Measurements from ENCODE around the gene MACROD2. TPM values are rescaled to one million over a fixed set of nuclear protein-coding genes. Genes with fewer than 3 reads are reported as not detected.

MACROD2 gene
- total RNA-seq, 1 donor from 2014 or later, result 6.7 TPM

DNA sequence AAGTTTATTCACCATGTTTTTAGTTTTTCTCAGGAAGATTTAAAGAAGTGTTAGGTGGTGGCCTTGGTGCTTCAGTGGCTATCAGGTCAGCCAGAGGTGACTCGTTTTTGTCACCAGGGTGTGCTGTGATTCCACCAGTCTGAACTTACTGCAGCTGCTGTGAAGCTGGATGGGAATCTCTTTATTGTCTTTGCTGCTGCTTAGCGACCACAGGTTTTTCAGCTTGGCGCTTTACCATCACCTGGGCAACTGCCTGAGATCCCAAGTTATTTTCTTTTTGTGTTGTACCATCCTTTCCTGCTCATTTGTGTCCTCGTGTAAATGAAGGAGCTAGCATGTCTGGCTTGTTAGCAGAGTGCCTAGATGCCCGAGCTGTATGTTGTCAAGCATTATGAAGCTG, 146.9 kb downstream of the MACROD2 start:
- H3K27me3 Mint-ChIP-seq, result no peaks in the 10 kb centered on the region

DNA sequence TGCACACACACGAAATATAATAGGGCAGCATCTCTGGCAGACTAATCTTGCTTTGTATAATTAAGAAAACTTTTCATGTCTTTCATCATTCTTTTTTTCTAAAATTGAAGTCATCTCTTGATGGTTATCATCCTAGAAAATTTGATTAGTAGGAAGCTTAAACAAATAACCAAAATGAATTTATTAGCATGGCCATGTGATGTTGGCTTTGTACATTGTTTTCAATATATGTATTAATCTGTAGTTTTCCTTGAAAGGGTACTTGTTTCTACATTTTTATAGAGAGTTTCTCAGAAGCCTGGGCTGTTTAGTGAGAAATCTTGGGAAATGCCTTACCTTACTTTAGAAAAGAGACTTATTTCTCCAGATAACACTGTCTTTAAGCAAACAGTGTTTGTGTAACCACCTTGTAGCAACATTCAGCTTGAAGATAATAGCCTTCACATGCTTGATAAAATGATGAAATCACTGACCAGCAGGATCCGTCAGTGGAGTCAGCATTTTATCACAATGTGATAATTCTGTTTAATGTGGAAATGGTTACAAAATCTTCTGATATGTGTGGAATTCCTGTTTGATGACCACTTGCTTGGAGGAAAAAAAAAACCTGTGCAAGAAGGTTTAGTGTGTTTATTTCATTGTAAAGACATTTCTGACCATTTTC, 147.8 kb downstream of the MACROD2 start:
- H3K4me1 Mint-ChIP-seq (ENCODE audit: unreplicated experiment), result peaks cover 14% of the 10 kb centered on the region
- H3K36me3 Mint-ChIP-seq, result no peaks in the 10 kb centered on the region
- no peak for DNase-seq (ENCODE audit: extremely low spot score, unreplicated experiment)
- H3K27me3 Mint-ChIP-seq, result no peaks in the 10 kb centered on the region
- TF ChIP-seq, protein P1, sequence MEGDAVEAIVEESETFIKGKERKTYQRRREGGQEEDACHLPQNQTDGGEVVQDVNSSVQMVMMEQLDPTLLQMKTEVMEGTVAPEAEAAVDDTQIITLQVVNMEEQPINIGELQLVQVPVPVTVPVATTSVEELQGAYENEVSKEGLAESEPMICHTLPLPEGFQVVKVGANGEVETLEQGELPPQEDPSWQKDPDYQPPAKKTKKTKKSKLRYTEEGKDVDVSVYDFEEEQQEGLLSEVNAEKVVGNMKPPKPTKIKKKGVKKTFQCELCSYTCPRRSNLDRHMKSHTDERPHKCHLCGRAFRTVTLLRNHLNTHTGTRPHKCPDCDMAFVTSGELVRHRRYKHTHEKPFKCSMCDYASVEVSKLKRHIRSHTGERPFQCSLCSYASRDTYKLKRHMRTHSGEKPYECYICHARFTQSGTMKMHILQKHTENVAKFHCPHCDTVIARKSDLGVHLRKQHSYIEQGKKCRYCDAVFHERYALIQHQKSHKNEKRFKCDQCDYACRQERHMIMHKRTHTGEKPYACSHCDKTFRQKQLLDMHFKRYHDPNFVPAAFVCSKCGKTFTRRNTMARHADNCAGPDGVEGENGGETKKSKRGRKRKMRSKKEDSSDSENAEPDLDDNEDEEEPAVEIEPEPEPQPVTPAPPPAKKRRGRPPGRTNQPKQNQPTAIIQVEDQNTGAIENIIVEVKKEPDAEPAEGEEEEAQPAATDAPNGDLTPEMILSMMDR (conservative IDR thresholded peaks at IDR 0.05), result no peak
- peaks cover 4% of the 10 kb centered on the region for H3K9me3 Mint-ChIP-seq
- H3K4me3 Mint-ChIP-seq, result no peak overlapping the region
- H3K27ac Mint-ChIP-seq, result no peak overlapping the region

More for the DNA sequence above, 146.9 kb downstream of the MACROD2 start:
- Mint-ChIP-seq H3K4me1 (ENCODE audit: unreplicated experiment) (peaks cover 14% of the 10 kb centered on the region), H3K27ac (peak overlapping the region; percentile 14), H3K4me3 (no peak overlapping the region), H3K9me3 (peaks cover 4% of the 10 kb centered on the region), H3K36me3 (no peaks in the 10 kb centered on the region)
- TF ChIP-seq, protein P1 (conservative IDR thresholded peaks at IDR 0.05), result peak; percentile 89
- DNase-seq (ENCODE audit: extremely low spot score, unreplicated experiment), result no peak

DNA sequence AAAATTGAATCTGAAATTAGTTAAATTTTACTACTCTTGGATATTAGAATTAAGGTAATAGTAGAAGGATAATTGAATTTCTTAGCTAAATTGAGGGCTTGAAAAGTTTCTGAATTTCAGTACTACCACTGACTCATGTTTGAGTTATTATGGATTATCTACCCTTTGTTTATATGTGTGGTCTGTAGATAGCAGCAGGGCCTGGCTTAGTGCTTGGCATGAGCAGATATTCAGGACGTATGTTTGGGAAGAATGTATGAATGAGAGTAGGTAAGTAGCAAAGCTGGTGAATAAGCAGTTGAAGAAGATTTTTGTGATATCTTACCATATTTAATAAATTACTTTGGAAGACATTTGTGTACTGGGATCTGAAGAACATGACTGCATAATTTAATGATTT, 152.7 kb downstream of the MACROD2 start:
- Mint-ChIP-seq H3K27me3 (no peaks in the 10 kb centered on the region), H3K4me3 (no peak overlapping the region), H3K4me1 (ENCODE audit: unreplicated experiment) (peaks cover 5% of the 10 kb centered on the region), H3K27ac (no peak overlapping the region), H3K36me3 (no peaks in the 10 kb centered on the region), H3K9me3 (peaks cover 4% of the 10 kb centered on the region)
- no peak for DNase-seq (ENCODE audit: extremely low spot score, unreplicated experiment)
- TF ChIP-seq, protein P1 (conservative IDR thresholded peaks at IDR 0.05), result no peak

DNA sequence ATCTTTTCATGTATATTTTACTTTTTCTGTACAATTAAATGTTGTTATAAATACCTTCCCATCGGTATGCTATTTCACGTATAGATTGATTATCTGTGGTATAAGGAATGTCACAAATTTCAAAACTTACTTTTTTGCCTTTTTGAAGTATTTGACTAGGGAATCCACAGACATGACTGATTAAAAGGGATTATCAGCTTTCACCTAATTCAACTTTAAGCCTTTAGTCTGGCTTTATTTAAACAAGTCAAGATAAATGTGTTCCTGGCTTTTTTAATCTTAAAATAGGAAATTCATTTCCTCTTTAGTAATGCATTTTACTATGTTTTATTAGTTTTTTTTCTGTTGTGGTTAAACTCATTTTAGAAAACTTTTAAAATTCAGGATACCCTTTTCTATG, 160.0 kb downstream of the MACROD2 start:
- Mint-ChIP-seq H3K36me3 (peaks cover 5% of the 10 kb centered on the region), H3K4me3 (no peak overlapping the region), H3K9me3 (peaks cover 8% of the 10 kb centered on the region), H3K27ac (no peak overlapping the region), H3K4me1 (ENCODE audit: unreplicated experiment) (no peaks in the 10 kb centered on the region), H3K27me3 (no peaks in the 10 kb centered on the region)
- DNase-seq (ENCODE audit: extremely low spot score, unreplicated experiment), result no peak
- TF ChIP-seq, protein P1 (conservative IDR thresholded peaks at IDR 0.05), result no peak

DNA sequence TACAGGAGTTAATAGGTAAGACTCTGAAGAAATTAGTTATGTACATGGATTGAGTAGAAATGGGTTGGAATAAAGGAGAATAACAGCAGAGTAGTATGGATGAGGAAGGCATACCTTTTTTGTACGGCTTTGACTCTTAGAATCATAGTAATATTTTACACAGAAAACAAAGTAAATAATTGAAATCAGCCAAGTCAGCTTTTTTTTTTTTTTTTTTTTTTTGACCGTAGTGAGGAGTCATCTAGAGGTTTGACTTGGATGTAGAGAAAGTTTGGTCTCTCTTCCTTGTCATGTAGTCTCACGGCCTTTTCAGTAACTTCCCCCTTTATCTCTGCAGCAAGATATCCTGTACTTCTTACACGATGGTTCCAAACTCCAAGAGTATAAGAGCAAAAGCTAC, 183.2 kb downstream of the MACROD2 start:
- H3K27ac Mint-ChIP-seq, result no peak overlapping the region
- TF ChIP-seq, protein P1 (conservative IDR thresholded peaks at IDR 0.05), result no peak
- no peak overlapping the region for H3K4me3 Mint-ChIP-seq
- H3K27me3 Mint-ChIP-seq, result no peaks in the 10 kb centered on the region
- H3K9me3 Mint-ChIP-seq, result peaks cover 6% of the 10 kb centered on the region
- H3K36me3 Mint-ChIP-seq, result peaks cover 3% of the 10 kb centered on the region
- H3K4me1 Mint-ChIP-seq (ENCODE audit: unreplicated experiment), result no peaks in the 10 kb centered on the region
- DNase-seq (ENCODE audit: extremely low spot score, unreplicated experiment), result no peak
